Rectal smooth muscle tissue (tissue), 1 donor: Measurements from ENCODE around the gene FARP2.

ENCODE experiments used
- H3K27ac ChIP-seq: one replicate; pipeline ENCODE4 v1.7.0; 2013; ENCODE audit warnings: low read depth, low read length, inconsistent platforms
- H3K27me3 ChIP-seq: one replicate; pipeline ENCODE4 v1.7.0; 2013; ENCODE audit warnings: low read length; ENCODE audit not compliant: control insufficient read depth, insufficient read depth
- H3K36me3 ChIP-seq: one replicate; pipeline ENCODE4 v1.7.0; 2013; ENCODE audit warnings: low read length; ENCODE audit not compliant: control insufficient read depth, insufficient read depth
- H3K4me1 ChIP-seq: one replicate; pipeline ENCODE4 v1.7.0; 2013; ENCODE audit warnings: low read length; ENCODE audit not compliant: control insufficient read depth, insufficient read depth
- H3K4me3 ChIP-seq: one replicate; pipeline ENCODE4 v1.7.0; 2013; ENCODE audit warnings: low read length
- H3K9ac ChIP-seq: one replicate; pipeline ENCODE4 v1.7.0; 2013; ENCODE audit warnings: low read length

The FARP2 gene

GRCh38 chr2:241355983-241356870 is at the start of gene FARP2:
FARP2 (plus strand) TSS chr2:241356285; CDS start chr2:241373108, 16,823 bp downstream.
- H3K27me3 ChIP-seq: no peaks in the 10 kb centered on the region
- peak within 1 kb of the TSS; percentile 91 for H3K4me3 ChIP-seq
- peak within 1 kb of the TSS; percentile 89 for H3K27ac ChIP-seq
- H3K9ac ChIP-seq: peak within 1 kb of the TSS; percentile 51
- peaks cover 9% of the 10 kb centered on the region for H3K36me3 ChIP-seq
- peaks cover 5% of the 10 kb centered on the region for H3K4me1 ChIP-seq

- H3K27me3 ChIP-seq: no peaks in the 10 kb centered on the region
- no peak overlapping the region for H3K9ac ChIP-seq
- H3K4me1 ChIP-seq: no peaks in the 10 kb centered on the region
- H3K36me3 ChIP-seq: no peaks in the 10 kb centered on the region
- no peak overlapping the region for H3K27ac ChIP-seq
- no peak overlapping the region for H3K4me3 ChIP-seq
Measured at GRCh38 chr2:241307055-241307454, 49.0 kb upstream of the FARP2 start.

- no peak overlapping the region for H3K9ac ChIP-seq
- no peaks in the 10 kb centered on the region for H3K4me1 ChIP-seq
- no peaks in the 10 kb centered on the region for H3K36me3 ChIP-seq
- no peak overlapping the region for H3K27ac ChIP-seq
- no peaks in the 10 kb centered on the region for H3K27me3 ChIP-seq
- H3K4me3 ChIP-seq: no peak overlapping the region
Measured at GRCh38 chr2:241308267-241308666, 47.8 kb upstream of the FARP2 start.

- no peak overlapping the region for H3K9ac ChIP-seq
- no peak overlapping the region for H3K27ac ChIP-seq
- no peaks in the 10 kb centered on the region for H3K27me3 ChIP-seq
- H3K4me1 ChIP-seq: peaks cover 2% of the 10 kb centered on the region
- no peaks in the 10 kb centered on the region for H3K36me3 ChIP-seq
- H3K4me3 ChIP-seq: no peak overlapping the region
Measured at GRCh38 chr2:241308832-241309500, 47.1 kb upstream of the FARP2 start.

- H3K4me3 ChIP-seq: no peak overlapping the region
- H3K9ac ChIP-seq: no peak overlapping the region
- H3K27me3 ChIP-seq: no peaks in the 10 kb centered on the region
- H3K4me1 ChIP-seq: peaks cover 7% of the 10 kb centered on the region
- H3K27ac ChIP-seq: no peak overlapping the region
- no peaks in the 10 kb centered on the region for H3K36me3 ChIP-seq
Measured at GRCh38 chr2:241309684-241310117, 46.4 kb upstream of the FARP2 start.

GRCh38 chr2:241310917-241311566 is 45.0 kb upstream of the FARP2 start:
- Histone ChIP-seq H3K4me1 (peaks cover 7% of the 10 kb centered on the region), H3K27ac (no peak overlapping the region), H3K36me3 (no peaks in the 10 kb centered on the region), H3K27me3 (no peaks in the 10 kb centered on the region), H3K4me3 (no peak overlapping the region), H3K9ac (no peak overlapping the region)

- no peak overlapping the region for H3K27ac ChIP-seq
- peaks cover 16% of the 10 kb centered on the region for H3K4me1 ChIP-seq
Measured at GRCh38 chr2:241312082-241312481, 44.0 kb upstream of the FARP2 start.

GRCh38 chr2:241313543-241314095 is 42.5 kb upstream of the FARP2 start:
- H3K27me3 ChIP-seq: no peaks in the 10 kb centered on the region
- no peak overlapping the region for H3K9ac ChIP-seq
- H3K27ac ChIP-seq: no peak overlapping the region
- H3K36me3 ChIP-seq: no peaks in the 10 kb centered on the region
- H3K4me3 ChIP-seq: peak overlapping the region; percentile 98
- H3K4me1 ChIP-seq: peaks cover 24% of the 10 kb centered on the region

More at GRCh38 chr2:241312082-241312481, 44.0 kb upstream of the FARP2 start:
- H3K9ac ChIP-seq: no peak overlapping the region
- H3K36me3 ChIP-seq: no peaks in the 10 kb centered on the region
- H3K4me3 ChIP-seq: no peak overlapping the region
- no peaks in the 10 kb centered on the region for H3K27me3 ChIP-seq

GRCh38 chr2:241314226-241315092 is 41.6 kb upstream of the FARP2 start:
- peak overlapping the region; percentile 99 for H3K27ac ChIP-seq
- peak overlapping the region; percentile 98 for H3K4me3 ChIP-seq
- H3K36me3 ChIP-seq: no peaks in the 10 kb centered on the region
- peak overlapping the region; percentile 94 for H3K9ac ChIP-seq
- peaks cover 24% of the 10 kb centered on the region for H3K4me1 ChIP-seq
- H3K27me3 ChIP-seq: no peaks in the 10 kb centered on the region

GRCh38 chr2:241315093-241315878 is 40.8 kb upstream of the FARP2 start, which contains the start of gene HDLBP:
HDLBP (minus strand) TSS chr2:241315672; CDS start chr2:241266869, 48,803 bp downstream.
- peak within 1 kb of the TSS; percentile 99 for H3K27ac ChIP-seq
- H3K4me1 ChIP-seq: peaks cover 29% of the 10 kb centered on the region
- H3K4me3 ChIP-seq: peak within 1 kb of the TSS; percentile 98
- H3K27me3 ChIP-seq: no peaks in the 10 kb centered on the region
- H3K9ac ChIP-seq: peak within 1 kb of the TSS; percentile 96
- no peaks in the 10 kb centered on the region for H3K36me3 ChIP-seq
